ENCODE data around the gene JUN. TPM values are rescaled to one million over a fixed set of nuclear protein-coding genes. Genes with fewer than 3 reads are reported as not detected.

The JUN gene
- total RNA-seq, 1 donor from 2014 or later: 134 TPM

DNA sequence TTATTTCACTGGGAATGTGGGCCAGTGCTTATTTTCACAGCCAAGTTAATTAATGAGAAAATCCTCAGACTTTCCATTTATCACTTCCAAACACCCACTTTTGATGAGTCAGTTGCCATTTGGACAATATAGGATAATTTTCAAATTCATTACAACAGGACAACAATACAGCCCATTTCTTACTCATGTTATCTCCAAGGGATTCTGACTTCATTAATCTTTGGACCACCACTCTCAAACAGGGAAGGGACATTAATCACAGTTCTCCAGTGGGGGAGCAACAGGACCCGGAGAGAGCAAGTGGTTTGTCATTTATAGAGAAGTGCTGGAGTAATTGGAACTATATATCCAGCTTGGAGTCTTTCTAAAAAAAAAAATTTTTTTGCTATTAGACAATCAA lies 38.7 kb downstream of the JUN start:
- Mint-ChIP-seq H3K27me3 (ENCODE audit: unreplicated experiment) (no peaks in the 10 kb centered on the region), H3K4me3 (ENCODE audit: unreplicated experiment) (no peak overlapping the region), H3K4me1 (ENCODE audit: unreplicated experiment) (peaks cover 7% of the 10 kb centered on the region), H3K36me3 (ENCODE audit: unreplicated experiment) (no peaks in the 10 kb centered on the region), H3K9me3 (ENCODE audit: unreplicated experiment) (no peaks in the 10 kb centered on the region), H3K27ac (ENCODE audit: unreplicated experiment) (no peak overlapping the region)
- DNase-seq (ENCODE audit: extremely low spot score, unreplicated experiment): no peak
- TF ChIP-seq, protein P1, sequence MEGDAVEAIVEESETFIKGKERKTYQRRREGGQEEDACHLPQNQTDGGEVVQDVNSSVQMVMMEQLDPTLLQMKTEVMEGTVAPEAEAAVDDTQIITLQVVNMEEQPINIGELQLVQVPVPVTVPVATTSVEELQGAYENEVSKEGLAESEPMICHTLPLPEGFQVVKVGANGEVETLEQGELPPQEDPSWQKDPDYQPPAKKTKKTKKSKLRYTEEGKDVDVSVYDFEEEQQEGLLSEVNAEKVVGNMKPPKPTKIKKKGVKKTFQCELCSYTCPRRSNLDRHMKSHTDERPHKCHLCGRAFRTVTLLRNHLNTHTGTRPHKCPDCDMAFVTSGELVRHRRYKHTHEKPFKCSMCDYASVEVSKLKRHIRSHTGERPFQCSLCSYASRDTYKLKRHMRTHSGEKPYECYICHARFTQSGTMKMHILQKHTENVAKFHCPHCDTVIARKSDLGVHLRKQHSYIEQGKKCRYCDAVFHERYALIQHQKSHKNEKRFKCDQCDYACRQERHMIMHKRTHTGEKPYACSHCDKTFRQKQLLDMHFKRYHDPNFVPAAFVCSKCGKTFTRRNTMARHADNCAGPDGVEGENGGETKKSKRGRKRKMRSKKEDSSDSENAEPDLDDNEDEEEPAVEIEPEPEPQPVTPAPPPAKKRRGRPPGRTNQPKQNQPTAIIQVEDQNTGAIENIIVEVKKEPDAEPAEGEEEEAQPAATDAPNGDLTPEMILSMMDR (IDR thresholded peaks at IDR 0.05): no peak

DNA sequence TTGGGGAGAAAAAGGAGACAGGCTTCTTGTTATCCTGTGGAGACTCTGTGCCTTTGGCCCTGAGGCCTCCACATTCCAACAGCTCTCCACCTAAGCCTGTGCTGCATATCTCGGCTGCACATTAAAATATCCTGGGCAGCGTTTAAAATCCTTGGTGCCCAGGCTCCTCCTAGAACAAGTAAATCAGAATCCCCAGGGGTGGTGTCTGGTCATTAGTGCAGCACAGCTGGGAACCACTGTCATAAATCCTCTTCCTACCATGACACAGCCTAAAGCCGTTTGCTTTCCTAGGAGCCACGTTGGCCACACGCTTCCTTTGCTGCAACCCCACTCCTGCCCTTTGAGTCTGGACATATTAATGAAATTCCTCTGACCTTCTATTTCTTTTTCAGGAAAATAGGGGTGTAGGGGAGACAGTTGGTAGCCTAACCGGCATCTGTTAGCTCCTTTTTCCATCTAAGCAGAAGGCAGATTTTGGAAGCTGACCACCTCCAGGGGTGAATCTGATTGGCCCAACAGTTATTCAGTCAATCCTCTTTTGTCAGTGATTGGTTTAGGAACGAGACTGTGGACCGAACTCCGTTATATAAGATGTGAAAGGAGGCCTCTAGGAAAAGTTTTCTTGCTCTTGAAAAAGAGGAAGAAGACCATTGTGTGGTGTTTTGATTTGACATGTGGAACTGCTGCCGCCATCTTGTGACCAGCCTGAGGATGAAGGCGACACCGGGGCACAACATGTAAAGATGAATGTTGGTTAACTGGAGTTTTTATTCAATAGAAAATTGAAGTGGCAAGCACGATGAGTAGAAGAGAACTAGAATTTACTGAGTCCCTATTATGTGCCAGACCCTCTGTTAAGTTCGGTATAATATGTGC lies 41.9 kb downstream of the JUN start:
- Mint-ChIP-seq H3K27ac (ENCODE audit: unreplicated experiment) (no peak overlapping the region), H3K4me1 (ENCODE audit: unreplicated experiment) (peaks cover 7% of the 10 kb centered on the region), H3K9me3 (ENCODE audit: unreplicated experiment) (no peaks in the 10 kb centered on the region), H3K4me3 (ENCODE audit: unreplicated experiment) (no peak overlapping the region), H3K36me3 (ENCODE audit: unreplicated experiment) (no peaks in the 10 kb centered on the region), H3K27me3 (ENCODE audit: unreplicated experiment) (no peaks in the 10 kb centered on the region)
- no peak for DNase-seq (ENCODE audit: extremely low spot score, unreplicated experiment)
- TF ChIP-seq, protein P1 (IDR thresholded peaks at IDR 0.05): no peak

DNA sequence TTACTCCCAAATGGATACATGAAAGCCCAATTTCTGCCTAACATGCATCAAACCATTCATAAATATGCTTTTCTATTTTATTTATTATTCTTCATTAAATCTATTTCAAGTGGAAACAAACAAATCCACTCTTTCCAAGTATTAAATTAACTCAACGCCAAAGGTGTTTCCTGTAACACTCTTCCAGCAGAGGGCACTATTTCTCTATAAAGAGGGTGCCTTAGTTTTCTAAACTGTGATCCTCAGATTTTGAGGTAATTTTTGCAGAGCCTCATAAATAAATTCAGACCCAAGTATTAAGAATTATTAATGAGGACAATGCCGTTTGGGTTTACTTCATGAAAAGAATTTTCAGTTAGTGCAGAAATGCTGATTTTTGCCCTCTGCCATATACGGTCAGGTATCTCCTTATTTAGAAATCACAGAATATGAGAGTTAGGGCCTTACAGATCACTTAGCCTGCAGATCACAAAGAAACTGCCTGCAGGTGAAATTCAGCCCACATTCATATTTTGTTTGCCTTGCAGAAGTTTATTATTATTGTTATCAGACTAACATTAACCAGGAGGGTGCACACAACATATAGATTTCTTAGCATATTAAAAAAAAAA lies 43.9 kb downstream of the JUN start:
- Mint-ChIP-seq H3K4me1 (ENCODE audit: unreplicated experiment) (peaks cover 7% of the 10 kb centered on the region), H3K4me3 (ENCODE audit: unreplicated experiment) (no peak overlapping the region), H3K9me3 (ENCODE audit: unreplicated experiment) (no peaks in the 10 kb centered on the region), H3K27me3 (ENCODE audit: unreplicated experiment) (no peaks in the 10 kb centered on the region), H3K27ac (ENCODE audit: unreplicated experiment) (no peak overlapping the region), H3K36me3 (ENCODE audit: unreplicated experiment) (no peaks in the 10 kb centered on the region)
- TF ChIP-seq, protein P1 (IDR thresholded peaks at IDR 0.05): peak; percentile 85
- DNase-seq (ENCODE audit: extremely low spot score, unreplicated experiment): no peak

DNA sequence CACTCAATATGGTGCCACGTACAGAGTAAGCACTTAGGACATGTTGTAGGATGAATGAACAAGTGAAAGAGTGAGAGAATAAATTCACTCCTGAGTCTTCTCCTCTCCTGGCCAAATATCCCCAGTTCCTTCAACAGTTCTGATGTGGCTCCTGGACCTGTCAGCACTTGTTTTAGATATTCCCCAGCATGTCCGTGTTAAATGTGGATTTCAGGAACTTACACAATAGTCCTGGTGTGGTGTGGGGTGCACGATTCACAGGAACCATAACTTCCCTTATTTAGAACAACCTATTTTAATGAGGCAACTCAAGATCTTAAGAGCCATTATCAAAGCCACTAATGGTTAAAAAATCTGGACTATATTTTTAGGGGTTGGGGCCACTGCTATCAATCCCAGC lies 45.0 kb downstream of the JUN start:
- DNase-seq (ENCODE audit: extremely low spot score, unreplicated experiment): no peak
- Mint-ChIP-seq H3K4me1 (ENCODE audit: unreplicated experiment) (peaks cover 7% of the 10 kb centered on the region), H3K9me3 (ENCODE audit: unreplicated experiment) (no peaks in the 10 kb centered on the region), H3K36me3 (ENCODE audit: unreplicated experiment) (no peaks in the 10 kb centered on the region), H3K27ac (ENCODE audit: unreplicated experiment) (no peak overlapping the region), H3K27me3 (ENCODE audit: unreplicated experiment) (no peaks in the 10 kb centered on the region), H3K4me3 (ENCODE audit: unreplicated experiment) (no peak overlapping the region)
- TF ChIP-seq, protein P1 (IDR thresholded peaks at IDR 0.05): no peak

DNA sequence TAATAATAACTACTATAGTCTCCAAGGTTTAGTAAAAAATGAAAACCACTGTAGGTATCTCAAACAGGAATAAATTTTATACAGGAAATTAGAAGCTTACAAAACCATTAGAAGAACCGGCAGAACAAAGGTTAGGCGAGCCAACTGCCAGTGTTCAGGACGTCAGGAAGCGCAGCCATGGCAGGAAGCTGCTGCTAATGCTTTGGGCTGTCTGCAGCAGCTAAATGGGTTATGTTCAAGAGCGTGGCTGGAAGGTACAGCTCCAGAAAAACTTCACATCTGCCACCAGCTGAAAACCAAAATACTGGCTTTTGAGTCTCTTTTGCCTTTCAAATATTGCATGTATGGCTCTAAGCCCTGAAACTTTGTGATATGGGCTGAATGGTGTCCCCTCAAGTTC lies 48.3 kb downstream of the JUN start:
- Mint-ChIP-seq H3K4me1 (ENCODE audit: unreplicated experiment) (no peaks in the 10 kb centered on the region), H3K27ac (ENCODE audit: unreplicated experiment) (no peak overlapping the region), H3K9me3 (ENCODE audit: unreplicated experiment) (no peaks in the 10 kb centered on the region), H3K27me3 (ENCODE audit: unreplicated experiment) (no peaks in the 10 kb centered on the region), H3K36me3 (ENCODE audit: unreplicated experiment) (no peaks in the 10 kb centered on the region), H3K4me3 (ENCODE audit: unreplicated experiment) (no peak overlapping the region)
- TF ChIP-seq, protein P1 (IDR thresholded peaks at IDR 0.05): no peak
- DNase-seq (ENCODE audit: extremely low spot score, unreplicated experiment): no peak
